GM19239 (cell line): ENCODE results near the gene AKAP10.
"Not testable (repeated sequence)": the region's sequence is repeated elsewhere in the genome, so short reads cannot be mapped to it uniquely, and the experiment has no call there.

ENCODE experiments used
- DNase-seq: peaks from one replicate; pipeline ENCODE4 v3.0.0; 2011; ENCODE audit warnings: low spot score; ENCODE audit not compliant: insufficient read length
- FAIRE-seq: peaks from 2 replicates; lab custom pipeline; 2011; peaks lifted over from hg19 to GRCh38; lab: Jason Lieb, UNC

Gene AKAP10

DNA sequence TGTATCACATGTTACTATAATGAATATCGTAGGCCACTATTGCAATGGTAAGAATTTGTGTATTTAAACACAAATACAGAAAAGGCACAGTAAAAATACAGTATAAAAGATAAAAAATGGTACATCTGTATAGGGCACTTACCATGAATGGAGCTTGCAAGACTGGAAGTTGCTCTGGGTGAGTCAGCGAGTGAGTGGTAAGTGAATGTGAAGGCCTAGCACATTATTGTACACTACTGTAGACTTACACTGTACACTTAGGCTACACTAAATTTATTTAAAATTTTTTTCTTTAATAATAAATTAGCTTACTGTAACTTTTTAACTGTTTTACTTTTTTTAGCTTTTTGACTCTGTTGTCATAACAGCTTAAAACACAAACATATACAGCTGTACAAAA is 42.5 kb downstream of the AKAP10 start:
- DNase-seq (no peak), FAIRE-seq (no peak)

DNA sequence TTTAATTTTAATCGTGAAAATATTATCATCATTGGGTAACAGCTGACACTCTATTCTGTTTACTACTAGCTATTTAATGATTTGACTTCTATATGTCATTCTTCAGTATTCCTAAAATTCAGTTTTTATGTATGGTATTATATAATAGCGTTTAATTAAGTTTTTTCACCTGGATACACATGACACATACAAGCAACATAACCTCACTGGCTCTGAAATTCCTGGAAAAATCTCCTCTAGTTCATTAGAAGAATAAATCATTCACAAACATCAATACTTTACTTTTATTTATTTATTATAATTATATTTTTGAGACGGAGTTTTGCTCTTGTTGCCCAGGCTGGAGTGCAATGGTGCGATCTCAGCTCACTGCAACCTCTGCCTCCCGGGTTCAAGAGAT is 44.0 kb downstream of the AKAP10 start:
- DNase-seq (no peak), FAIRE-seq (no peak)

DNA sequence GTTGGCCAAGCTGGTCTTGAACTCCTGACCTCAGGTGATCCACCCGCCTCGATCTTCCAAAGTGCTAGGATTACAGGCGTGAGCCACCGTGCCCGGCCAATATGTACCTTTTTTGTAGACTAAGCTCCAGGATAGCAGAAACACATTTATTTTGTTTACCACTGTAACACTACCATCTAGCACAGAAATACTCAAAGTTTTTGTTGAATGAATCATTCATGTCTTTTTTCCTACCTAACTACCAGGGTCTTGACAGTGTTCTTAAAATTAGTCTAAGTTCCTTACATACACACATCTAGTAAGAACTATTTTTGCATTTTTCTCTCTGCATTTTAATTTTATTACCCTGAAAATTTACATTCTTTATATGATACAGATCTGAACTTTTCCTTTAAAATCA is 44.4 kb downstream of the AKAP10 start:
- FAIRE-seq, result no peak
- no peak for DNase-seq

DNA sequence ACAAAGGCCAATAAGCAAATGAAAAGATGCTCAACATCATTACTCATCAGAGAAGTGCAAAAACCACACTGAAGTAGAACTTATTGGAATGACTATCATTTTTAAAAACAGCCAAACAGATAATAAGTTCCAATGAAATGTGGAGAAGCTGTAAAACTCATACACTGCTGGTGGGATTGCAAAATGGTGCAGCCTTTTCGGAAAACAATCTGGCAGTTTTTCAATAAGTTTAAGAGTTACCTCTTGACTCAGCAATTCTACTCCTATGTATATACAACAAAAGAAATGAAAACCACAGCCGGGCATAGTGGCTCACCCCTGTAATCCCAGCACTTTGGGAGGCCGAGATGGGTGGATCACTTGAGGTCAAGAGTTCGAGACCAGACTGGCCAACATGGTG is 49.3 kb downstream of the AKAP10 start:
- DNase-seq, result no peak
- FAIRE-seq, result no peak

DNA sequence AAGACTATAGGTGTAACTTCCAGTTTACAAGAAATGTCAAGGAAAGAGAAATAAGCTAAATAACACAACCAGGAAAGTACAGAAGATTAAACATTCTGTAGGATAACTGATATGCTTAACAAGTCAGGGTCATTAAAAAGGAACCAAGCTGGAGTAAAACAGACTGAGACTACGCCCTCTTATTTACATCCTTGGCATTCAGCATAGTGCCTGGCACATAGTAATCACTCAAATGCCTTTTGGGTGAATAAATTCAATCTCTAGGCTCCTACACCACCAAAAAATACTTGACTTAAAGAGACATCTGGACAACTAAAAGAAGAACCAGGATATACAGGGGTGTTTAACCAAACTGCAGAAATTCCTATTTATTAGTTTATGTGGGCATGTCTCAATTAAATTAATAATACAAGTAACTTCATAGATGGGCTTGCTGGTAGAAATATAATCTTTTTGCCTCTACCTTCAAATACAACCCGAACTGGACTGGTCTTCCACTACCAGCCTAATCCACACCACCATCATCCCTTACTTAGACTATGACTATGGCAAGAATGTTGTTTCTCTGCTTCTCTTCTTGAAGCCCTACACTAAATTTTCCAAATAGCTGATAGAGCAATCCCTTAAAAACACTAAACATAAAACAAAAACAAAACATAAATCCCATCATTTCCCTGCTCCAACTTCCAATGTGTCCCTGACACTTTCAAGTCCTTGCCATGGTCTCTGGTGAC is 62.2 kb downstream of the AKAP10 start:
- DNase-seq (no peak), FAIRE-seq (no peak)

DNA sequence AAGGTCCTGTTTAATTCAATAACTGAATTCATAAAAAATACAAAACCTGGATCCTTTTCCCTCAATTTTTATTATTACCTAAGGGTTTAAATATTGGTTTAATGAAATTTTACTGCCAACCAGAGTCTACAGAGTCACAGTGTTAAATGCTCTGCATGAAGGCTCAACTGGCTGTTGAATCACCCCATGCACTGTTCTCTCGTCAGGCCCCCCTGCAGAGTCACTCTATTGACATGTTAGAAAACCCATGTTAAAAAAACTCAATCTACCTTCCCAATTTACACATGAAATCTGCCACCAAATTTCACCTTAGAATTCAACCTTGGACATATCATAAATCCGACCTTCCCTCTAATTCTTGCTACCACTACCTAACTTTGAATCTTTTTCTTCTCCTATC is 66.6 kb downstream of the AKAP10 start:
- FAIRE-seq, result no peak
- no peak for DNase-seq

DNA sequence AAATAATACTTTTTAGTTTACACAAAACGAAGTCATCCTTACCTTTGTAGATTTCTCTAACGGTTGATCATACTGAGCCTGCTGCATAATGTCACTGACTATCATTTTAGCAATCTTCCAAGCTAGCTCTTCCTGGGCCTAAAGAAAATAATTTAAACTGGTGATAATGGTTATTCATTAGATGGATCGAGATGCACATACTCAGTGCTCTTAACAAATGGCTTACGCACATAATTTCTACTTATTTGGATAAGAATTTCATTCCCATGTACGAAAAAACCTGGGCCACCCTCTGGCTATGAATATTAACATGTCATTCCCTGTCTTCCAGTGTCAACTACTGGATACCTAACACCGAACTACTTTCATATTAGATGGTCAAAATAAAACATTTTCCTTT is 68.5 kb downstream of the AKAP10 start:
- DNase-seq (no peak), FAIRE-seq (no peak)

DNA sequence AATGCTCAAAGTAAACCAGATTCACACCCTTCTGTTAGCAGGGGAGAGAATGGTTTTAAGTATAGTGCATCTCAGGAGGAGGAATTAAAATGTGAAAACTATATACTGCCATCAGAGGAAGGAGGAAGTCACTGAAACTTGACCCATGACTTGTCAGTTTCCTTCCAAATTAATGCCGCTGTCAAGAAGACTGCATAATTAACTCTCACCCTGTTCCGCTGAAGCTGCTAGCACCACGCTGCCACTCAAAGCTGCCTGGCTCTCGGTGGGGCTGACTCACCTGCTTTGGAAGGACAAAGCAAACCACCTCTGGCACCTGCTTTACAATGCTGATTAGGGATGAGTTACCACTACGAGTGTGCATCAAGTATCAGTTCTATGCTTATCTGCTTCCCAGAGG is 72.1 kb downstream of the AKAP10 start:
- DNase-seq, result no peak
- no peak for FAIRE-seq

DNA sequence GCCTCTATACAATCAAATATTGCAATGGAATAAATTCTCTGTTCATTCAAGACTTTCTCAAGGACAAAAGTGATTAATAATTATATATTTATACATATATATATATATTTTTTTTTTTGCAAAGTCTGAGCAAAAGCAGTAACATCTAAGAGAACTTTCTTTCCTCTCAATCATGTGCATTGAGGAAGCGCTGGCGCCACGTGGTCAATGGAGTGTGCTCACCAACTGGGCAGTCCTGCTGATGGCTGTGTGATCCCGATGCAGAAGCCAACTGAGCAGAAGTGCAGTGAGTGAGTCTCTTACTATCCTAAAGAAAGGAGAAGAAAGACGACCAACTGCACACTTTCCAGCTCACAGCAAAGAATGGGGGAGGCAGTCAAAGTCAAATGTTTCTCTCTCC is 72.7 kb downstream of the AKAP10 start:
- no peak for DNase-seq
- no peak for FAIRE-seq

DNA sequence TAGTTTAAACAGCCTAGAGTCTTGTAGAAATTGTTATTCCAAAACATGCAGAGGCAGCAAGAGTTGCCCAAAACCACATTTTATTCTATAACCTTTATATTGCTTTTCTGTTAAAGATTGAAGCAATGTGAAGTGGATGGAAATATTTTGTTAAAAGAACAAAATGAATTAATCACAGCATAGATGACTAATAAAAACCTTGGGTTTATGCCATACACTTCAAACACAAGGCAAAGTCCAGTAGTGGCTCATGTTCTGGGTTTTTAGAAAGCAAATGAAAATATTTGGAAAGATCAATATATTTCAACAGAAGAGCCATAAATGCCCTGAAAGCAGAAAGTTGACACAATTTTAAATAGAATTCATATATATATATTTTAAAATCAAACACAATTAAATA is 73.2 kb downstream of the AKAP10 start:
- FAIRE-seq (no peak), DNase-seq (no peak)

DNA sequence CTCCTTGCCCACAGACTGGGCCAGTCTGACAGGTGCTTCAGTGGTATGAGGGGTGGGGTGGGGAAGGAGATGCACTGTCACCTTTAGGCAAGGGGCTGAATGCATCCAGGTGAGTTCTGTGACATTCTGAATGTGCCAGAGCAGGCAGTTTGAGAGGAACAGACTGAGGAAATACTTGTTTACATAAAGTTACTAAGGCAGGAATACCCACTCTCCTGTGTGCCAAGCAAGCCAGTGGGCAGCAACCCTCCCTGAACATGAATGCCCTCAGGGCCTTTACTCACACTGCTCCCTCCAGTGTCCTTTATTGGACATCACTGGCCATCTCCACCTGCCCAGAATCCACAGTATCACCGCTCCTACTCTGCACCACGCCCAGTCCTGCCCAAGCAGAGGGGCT is 76.8 kb downstream of the AKAP10 start:
- no peak for DNase-seq

DNA sequence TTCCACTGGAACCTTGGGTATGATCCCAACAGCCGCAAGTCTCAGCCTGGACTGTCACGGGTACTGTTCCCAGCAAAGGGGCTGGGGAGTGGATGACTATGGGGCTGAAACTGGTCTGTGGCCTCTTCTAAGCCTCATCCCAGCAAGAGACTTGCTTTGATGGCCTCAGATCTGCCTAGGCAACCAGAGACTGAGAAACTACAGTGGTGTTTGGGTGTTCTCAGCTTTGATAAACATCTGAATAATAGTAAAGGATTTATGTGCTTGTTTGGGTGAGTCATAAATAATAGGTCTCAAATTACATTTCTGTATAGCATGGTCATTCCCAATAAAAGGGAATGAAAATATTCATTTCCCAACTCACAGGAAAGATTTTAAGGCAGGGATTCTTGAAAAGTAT is 79.7 kb downstream of the AKAP10 start:
- DNase-seq (no peak), FAIRE-seq (no peak)

More for the DNA sequence above, 76.8 kb downstream of the AKAP10 start:
- no peak for FAIRE-seq

DNA sequence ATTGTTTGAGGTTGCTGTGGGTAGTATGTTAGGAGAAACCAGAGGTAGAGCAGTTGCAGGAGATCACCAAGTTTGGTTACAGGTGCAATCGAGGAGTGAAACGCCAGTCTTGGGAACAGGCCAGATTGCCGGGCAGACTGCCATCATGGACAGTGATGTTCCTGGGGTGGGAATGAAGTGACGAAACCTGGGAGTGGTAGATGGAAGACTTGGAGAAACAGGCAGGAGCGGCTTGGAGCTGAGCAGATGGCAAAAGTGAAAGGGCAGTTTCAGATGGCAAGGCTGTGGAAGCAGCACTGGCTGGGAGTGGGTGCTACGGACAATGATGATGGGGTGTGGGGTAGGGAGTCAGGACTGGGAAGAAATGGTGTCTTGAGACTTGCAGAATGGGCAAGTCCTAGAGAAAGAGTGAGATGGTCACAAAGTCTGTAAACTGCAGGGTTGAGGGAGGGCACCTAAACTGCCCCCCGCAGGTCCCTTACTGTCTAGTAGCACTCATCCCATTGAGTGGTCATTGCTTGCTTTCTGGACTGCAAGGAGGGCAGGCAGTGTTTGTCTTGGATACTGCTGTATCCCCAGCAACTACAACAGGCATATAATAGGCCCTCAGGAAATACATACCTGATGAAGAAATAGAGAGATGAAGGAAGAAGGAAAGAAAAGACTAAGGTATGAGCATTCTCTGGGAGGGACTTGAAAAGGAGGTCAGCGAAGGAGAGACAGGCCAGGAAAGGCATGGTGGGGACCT is 80.4 kb downstream of the AKAP10 start:
- FAIRE-seq, result no peak
- no peak for DNase-seq

DNA sequence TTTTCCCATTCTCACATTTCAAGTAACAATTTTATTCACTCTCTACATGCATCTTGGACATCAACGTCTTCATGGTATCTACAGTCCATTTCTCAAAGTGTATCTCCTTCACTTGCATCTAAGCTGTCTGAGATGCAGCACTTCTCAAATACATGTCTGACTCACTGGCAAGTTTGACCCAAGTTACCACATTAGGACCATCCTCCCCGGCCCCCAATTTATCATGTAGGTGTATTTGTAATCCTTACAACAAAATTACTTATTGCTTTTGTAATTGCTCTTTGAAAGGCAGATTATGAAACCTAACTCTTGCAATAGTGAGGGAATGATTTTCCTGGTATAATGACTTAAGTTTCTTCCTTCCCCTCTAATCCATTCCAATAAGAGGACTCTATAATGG is 80.9 kb downstream of the AKAP10 start:
- no peak for DNase-seq
- no peak for FAIRE-seq

DNA sequence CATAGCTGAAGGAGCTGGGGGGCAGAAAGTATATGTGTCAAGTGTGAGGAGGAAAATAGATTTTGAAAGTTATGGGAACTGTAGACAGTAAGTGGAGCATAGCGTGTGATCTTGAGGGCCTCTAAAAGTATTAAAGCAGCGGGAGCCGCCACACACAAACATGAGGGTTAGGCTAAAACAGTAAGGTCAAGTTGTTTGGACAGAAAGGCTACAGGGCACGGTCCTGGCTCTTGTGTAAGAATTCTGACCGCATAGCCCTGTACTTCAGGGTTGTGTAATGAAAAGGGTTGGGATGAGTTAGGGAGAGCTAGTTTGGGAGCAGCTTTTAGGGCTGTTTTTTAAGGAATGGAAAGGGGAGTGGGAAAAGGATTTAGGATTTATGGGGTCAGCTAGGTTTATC is 87.1 kb downstream of the AKAP10 start:
- FAIRE-seq, DNase-seq: not testable (repeated sequence)

DNA sequence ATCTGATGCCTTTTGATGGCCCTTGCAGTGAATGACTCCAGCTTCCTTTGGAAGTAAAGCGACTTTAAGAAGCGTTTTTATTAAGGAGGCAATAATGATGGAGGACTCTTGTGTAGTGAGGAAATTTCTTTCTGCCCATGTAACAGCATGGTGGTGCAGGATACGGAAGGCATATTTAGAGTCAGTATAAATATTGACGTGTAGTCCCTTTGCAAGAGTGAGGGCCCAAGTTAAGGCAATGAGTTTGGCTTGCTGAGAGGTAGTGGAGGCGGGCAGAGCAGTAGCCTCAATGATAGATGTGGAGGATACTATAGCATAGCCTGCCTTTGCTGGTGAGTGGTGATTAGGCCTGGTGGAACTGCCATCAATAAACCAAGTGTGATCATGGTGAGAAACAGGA is 87.6 kb downstream of the AKAP10 start:
- FAIRE-seq, DNase-seq: not testable (repeated sequence)

DNA sequence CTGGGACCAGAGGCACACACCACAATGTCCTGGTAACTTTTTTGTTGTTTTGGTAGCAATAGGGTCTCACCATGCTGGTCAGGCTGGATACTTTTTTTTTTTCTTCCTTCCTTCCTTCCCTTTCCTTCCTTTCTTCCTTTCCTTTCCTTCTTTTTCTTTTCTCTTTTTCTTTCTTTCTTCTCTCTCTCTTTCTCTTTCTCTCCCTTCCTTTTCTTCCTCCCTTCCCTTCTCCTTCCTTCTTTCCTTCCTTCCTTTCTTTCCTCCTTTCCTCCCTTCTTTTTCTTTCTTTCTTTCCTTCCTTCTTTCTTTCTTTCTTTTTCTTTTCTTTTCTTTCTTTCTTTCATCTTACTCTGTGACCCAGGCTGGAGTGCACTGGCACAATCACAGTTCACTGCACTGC is 91.5 kb downstream of the AKAP10 start:
- DNase-seq (no peak), FAIRE-seq (no peak)

DNA sequence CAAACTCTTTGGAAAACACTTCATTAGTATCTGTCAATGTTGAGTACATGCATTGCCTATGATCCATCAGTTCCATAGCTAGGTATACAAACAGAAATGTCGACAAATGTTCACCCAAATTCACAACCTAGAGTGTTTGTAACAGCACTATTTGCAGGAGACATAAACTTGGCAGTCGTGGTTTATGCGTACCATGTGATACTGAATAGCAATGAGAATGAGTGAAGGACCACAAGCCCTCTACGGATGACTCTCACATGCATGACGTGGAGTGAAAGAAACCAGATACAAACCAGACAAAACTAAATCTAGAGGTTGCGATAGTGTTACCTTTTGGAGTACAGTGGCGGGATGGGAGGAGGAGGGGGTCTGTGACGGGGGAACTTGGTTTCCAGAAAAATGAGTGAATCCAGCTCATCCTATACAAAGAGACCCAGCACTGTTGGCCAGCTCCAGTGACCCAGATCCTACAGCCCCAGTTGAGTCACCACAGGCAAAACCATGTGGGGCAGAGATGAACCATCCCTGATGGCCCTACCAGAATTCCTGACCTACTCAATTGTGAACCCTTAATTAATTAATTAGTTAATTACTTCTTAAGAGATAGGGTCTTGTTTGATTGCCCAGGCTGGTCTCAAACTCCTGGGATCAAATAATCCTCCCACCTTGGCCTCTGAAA is 94.0 kb downstream of the AKAP10 start:
- FAIRE-seq, result no peak
- DNase-seq, result no peak

DNA sequence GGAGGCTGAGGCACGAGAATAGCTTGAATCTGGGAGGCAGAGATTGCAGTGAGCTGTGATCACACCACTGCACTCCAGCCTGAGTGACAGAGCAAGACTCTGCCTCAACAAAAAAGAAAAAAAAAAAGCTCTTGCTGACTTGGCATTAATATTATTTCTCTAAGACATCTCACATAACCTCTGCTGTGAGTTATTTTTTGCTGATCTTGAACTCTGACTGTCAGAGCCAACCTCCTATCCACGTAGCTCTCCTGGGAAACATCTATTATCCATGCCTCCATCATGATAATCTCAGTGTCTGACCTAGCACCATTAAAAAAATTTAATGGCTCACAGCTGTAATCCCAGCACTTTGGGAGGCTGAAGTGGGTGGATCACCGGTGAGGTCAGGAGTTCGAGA is 97.2 kb downstream of the AKAP10 start:
- FAIRE-seq (no peak), DNase-seq (no peak)

DNA sequence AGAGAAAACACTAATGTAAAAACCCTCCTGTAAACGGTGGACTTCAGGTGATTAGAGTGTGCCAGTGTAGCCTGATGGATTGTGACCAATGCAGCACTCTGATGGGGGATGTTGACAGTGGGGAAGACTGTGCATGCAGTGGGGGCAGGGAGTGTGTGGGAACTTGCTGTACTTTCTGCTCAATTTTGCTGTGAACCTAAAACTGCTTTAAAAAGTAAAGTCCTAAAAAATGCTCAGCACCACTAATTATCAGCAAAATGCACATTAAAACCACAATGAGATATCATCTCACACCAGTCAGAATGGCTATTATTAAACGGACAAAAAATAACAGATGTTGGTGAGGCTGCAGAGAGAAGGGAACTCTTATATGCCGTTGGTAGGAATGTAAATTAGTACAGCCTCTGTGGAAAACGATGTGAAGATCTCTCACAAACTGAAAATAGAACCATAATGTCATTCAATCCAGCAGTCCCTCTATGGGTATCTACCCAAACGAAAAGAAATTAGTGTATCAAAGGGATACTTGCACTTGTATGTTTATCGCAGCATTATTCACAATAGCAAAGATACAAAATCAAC is 100.2 kb downstream of the AKAP10 start:
- DNase-seq, result no peak
- FAIRE-seq, result no peak
